SK-N-SH (cell line): ENCODE data around the gene AXIN2. TPM values are rescaled to one million over a fixed set of nuclear protein-coding genes. Genes with fewer than 3 reads are reported as not detected.
"Not testable (repeated sequence)": the region's sequence is repeated elsewhere in the genome, so short reads cannot be mapped to it uniquely, and the experiment has no call there.

Experiments used
- CTCF ChIA-PET: fragments of 300-600, 350-600 bp; formaldehyde crosslinking; extraction: SDS; loops from one replicate; lab custom pipeline; 2021; lab: Yijun Ruan, JAX
- POLR2A ChIA-PET: fragments of 350-600 bp; sonication (Branson Sonifier 250); formaldehyde crosslinking; extraction: SDS; loops from one replicate; lab custom pipeline; 2020; ENCODE audit warnings: antibody characterized with exemption, inconsistent platforms; lab: Yijun Ruan, JAX
- DNase-seq: peaks from one replicate; pipeline ENCODE4 v3.0.0; 2012
- H2AFZ ChIP-seq: fragments of 200-600 bp; sonication (generic); 2 replicates; pipeline ENCODE4 v1.8.1; 2016; ENCODE audit warnings: antibody characterized with exemption, mild to moderate bottlenecking, low read depth
- H3F3A ChIP-seq: fragments of 200-600 bp; sonication (generic); replicated peaks from 2 replicates; pipeline ENCODE3; 2016; ENCODE audit warnings: antibody characterized with exemption, mild to moderate bottlenecking; ENCODE audit not compliant: insufficient read depth
- H3K27ac ChIP-seq, 2 experiments: fragments of 200-500 bp in 1 of 2; fragments of 200-600 bp in 1 of 2; sonication (Bioruptor generic) in 1 of 2; sonication (generic), shearing (Covaris generic) in 1 of 2; 2 replicates each; pipeline versions ENCODE4 v1.5.1 to v1.6.1; 2014 to 2016; ENCODE audit warnings: low read depth in 2 of 2, inconsistent platforms in 1 of 2, low read length in 1 of 2, mild to moderate bottlenecking in 1 of 2, mixed read lengths in 1 of 2
- H3K27me3 ChIP-seq: fragments of 200-600 bp; sonication (generic), shearing (Covaris generic); 2 replicates; pipeline ENCODE4 v1.6.1; 2016; ENCODE audit warnings: mixed run types; ENCODE audit not compliant: insufficient read depth
- H3K36me3 ChIP-seq, 2 experiments: fragments of 200-500 bp in 1 of 2; fragments of 200-600 bp in 1 of 2; sonication (Bioruptor generic) in 1 of 2; sonication (generic) in 1 of 2; replicated peaks in 1 of 2; 2 replicates each; pipeline versions ENCODE3 to v1.5.1; 2014 to 2016; ENCODE audit warnings: low read length in 1 of 2, mild to moderate bottlenecking in 1 of 2; ENCODE audit not compliant: insufficient read depth in 2 of 2, control insufficient read depth in 1 of 2
- H3K4me1 ChIP-seq, 2 experiments: fragments of 200-500 bp in 1 of 2; fragments of 200-600 bp in 1 of 2; sonication (Bioruptor generic) in 1 of 2; sonication (generic), shearing (Covaris generic) in 1 of 2; 2 replicates each; pipeline versions ENCODE4 v1.5.1 to v1.6.1; 2014 to 2016; ENCODE audit warnings: low read depth in 1 of 2, low read length in 1 of 2, mixed run types in 1 of 2; ENCODE audit not compliant: insufficient read depth in 2 of 2, control insufficient read depth in 1 of 2
- H3K4me2 ChIP-seq: fragments of 200-600 bp; sonication (generic), shearing (Covaris generic); 2 replicates; pipeline ENCODE4 v1.6.1; 2017; ENCODE audit warnings: mixed run types
- H3K4me3 ChIP-seq, 2 experiments: fragments of 200-500 bp in 1 of 2; fragments of 200-600 bp in 1 of 2; sonication (Bioruptor generic) in 1 of 2; sonication (generic), shearing (Covaris generic) in 1 of 2; 2 replicates each; pipeline versions ENCODE4 v1.5.1 to v1.8.1; 2014 to 2016; ENCODE audit warnings: low read depth in 2 of 2, inconsistent platforms in 1 of 2, low read length in 1 of 2, mild to moderate bottlenecking in 1 of 2, mixed read lengths in 1 of 2, moderate library complexity in 1 of 2
- H3K79me2 ChIP-seq: fragments of 200-600 bp; sonication (generic); 2 replicates; pipeline ENCODE4 v1.8.1; 2017; ENCODE audit warnings: mild to moderate bottlenecking; ENCODE audit not compliant: insufficient read depth
- H3K9ac ChIP-seq: fragments of 200-600 bp; sonication (generic); 2 replicates; pipeline ENCODE4 v1.6.1; 2017; ENCODE audit warnings: mixed run types
- H3K9me2 ChIP-seq: fragments of 200-600 bp; sonication (generic); 2 replicates; pipeline ENCODE4 v1.6.1; 2017; ENCODE audit warnings: mixed run types
- H3K9me3 ChIP-seq: fragments of 200-600 bp; sonication (generic); 2 replicates; pipeline ENCODE4 v1.6.1; 2017; ENCODE audit warnings: mixed run types, mild to moderate bottlenecking, moderate library complexity
- H4K20me1 ChIP-seq: fragments of 200-600 bp; sonication (generic); 2 replicates; pipeline ENCODE4 v1.6.1; 2017; ENCODE audit warnings: mild to moderate bottlenecking, mixed run types; ENCODE audit not compliant: insufficient read depth
- CHD2 ChIP-seq: fragments of 150-350 bp; IDR thresholded peaks from 2 replicates; pipeline ENCODE4 v1.6.1; 2018; ENCODE audit warnings: low read length; ENCODE audit not compliant: partially characterized antibody
- EP300 ChIP-seq, 2 experiments: IDR thresholded peaks; 2 replicates each; pipeline versions ENCODE4 v1.4.0 to v1.6.1; 2012; ENCODE audit warnings: borderline replicate concordance in 1 of 2, low read depth in 1 of 2, low read length in 1 of 2
- FOXJ3 ChIP-seq: sonication (generic); formaldehyde crosslinking; IDR thresholded peaks from 2 replicates; pipeline ENCODE4 v1.5.1; 2020; ENCODE audit warnings: mild to moderate bottlenecking, missing genetic modification reagents
- FOXM1 ChIP-seq: IDR thresholded peaks from 2 replicates; pipeline ENCODE4 v1.4.0; 2012; ENCODE audit warnings: low read depth, mild to moderate bottlenecking
- SIN3A ChIP-seq: IDR thresholded peaks from 2 replicates; pipeline ENCODE4 v1.6.1; 2012; ENCODE audit warnings: low read depth, mild to moderate bottlenecking, low read length, moderate library complexity, borderline replicate concordance
- SMC3 ChIP-seq: IDR thresholded peaks from 2 replicates; pipeline ENCODE4 v1.6.1; 2012; ENCODE audit warnings: low read depth, low read length, improper control_type of control experiment
- WGBS: methylation state at CpG from one replicate; pipeline ENCODE4 v1.1.6; 2017; ENCODE audit warnings: low lambda C conversion rate; 5-methylcytosine and 5-hydroxymethylcytosine counted together
- polyA plus RNA-seq, 3 experiments: library from polyadenylated mRNA; depleted of rRNA; stranded (reverse); fragments of >200 nt; gene quantifications; 2 replicates each; pipeline ENCODE4 v1.2.3, GENCODE V29; 2012
- TF ChIP-seq, protein P1 (sequence below): IDR thresholded peaks from 2 replicates; pipeline ENCODE4 v1.4.0; 2012; ENCODE audit warnings: low read depth, borderline replicate concordance
- TF ChIP-seq, protein P2 (sequence below): IDR thresholded peaks from 2 replicates; pipeline ENCODE4; 2012
- TF ChIP-seq, protein P3 (sequence below): IDR thresholded peaks from 2 replicates; pipeline ENCODE4 v1.4.0; 2012; ENCODE audit warnings: low read depth
- TF ChIP-seq, protein P4 (sequence below): IDR thresholded peaks from 2 replicates; pipeline ENCODE4 v1.4.0; 2012; ENCODE audit warnings: low read depth, borderline replicate concordance
- TF ChIP-seq, protein P5 (sequence below): fragments of 150-350 bp; IDR thresholded peaks from 2 replicates; pipeline ENCODE4 v1.6.1; 2017; ENCODE audit warnings: antibody characterized with exemption, low read length, low read depth, borderline replicate concordance

Gene AXIN2
- polyA plus RNA-seq, 1 of the 3 experiments (the other 2 are of a cell fraction), result 8.3 TPM

DNA sequence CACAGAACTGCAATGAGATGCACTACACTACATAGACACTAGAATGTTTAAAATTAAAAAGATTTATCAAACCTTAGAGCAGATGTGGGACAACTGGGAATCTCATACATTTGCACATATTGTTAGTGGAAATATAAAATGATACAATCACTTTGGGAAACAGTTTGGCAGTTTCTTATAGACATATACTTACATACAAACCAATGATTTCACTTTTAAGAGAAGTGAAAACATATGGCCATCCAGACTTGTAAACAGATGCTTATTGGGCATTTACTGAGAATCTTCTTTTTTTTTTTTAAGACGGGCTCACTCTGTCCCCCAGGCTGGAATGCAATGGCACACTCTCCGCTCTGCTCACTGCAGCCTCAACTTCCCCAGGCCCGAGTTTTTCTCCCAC lies 50.1 kb downstream of the AXIN2 start (continued):
- TF ChIP-seq, protein P1, sequence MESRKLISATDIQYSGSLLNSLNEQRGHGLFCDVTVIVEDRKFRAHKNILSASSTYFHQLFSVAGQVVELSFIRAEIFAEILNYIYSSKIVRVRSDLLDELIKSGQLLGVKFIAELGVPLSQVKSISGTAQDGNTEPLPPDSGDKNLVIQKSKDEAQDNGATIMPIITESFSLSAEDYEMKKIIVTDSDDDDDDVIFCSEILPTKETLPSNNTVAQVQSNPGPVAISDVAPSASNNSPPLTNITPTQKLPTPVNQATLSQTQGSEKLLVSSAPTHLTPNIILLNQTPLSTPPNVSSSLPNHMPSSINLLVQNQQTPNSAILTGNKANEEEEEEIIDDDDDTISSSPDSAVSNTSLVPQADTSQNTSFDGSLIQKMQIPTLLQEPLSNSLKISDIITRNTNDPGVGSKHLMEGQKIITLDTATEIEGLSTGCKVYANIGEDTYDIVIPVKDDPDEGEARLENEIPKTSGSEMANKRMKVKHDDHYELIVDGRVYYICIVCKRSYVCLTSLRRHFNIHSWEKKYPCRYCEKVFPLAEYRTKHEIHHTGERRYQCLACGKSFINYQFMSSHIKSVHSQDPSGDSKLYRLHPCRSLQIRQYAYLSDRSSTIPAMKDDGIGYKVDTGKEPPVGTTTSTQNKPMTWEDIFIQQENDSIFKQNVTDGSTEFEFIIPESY, result no peak
- TF ChIP-seq CHD2, result no peak
- TF ChIP-seq, protein P2, sequence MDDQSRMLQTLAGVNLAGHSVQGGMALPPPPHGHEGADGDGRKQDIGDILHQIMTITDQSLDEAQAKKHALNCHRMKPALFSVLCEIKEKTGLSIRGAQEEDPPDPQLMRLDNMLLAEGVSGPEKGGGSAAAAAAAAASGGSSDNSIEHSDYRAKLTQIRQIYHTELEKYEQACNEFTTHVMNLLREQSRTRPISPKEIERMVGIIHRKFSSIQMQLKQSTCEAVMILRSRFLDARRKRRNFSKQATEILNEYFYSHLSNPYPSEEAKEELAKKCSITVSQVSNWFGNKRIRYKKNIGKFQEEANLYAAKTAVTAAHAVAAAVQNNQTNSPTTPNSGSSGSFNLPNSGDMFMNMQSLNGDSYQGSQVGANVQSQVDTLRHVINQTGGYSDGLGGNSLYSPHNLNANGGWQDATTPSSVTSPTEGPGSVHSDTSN, result no peak
- no peak for TF ChIP-seq SMC3
- TF ChIP-seq, protein P3, sequence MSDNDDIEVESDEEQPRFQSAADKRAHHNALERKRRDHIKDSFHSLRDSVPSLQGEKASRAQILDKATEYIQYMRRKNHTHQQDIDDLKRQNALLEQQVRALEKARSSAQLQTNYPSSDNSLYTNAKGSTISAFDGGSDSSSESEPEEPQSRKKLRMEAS, result no peak
- TF ChIP-seq, protein P4, sequence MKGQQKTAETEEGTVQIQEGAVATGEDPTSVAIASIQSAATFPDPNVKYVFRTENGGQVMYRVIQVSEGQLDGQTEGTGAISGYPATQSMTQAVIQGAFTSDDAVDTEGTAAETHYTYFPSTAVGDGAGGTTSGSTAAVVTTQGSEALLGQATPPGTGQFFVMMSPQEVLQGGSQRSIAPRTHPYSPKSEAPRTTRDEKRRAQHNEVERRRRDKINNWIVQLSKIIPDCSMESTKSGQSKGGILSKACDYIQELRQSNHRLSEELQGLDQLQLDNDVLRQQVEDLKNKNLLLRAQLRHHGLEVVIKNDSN, result no peak

DNA sequence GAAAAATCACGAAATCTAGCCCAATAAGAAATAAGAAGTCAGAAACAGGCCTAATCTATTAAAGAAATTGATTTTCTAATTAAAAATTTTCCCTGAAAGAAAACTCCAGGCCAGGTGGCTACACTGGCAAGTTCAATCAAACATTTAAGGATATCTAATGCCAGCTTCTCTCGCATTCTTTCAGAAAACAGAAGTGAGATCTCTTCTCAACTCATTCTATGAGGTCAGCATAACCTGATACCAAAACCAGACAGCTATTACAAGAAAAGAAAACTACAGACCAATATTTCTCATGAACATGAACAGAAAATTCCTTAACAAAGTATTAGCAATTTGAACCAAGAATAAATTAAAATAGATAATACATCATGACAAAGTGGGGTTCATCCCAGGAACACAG lies 52.4 kb downstream of the AXIN2 start:
- WGBS, result 22% methylated on average over 2 of the region's 2 CpGs
- Histone ChIP-seq H3K4me1 (no peaks in the 10 kb centered on the region), H3K9me2 (no peaks in the 10 kb centered on the region), H3F3A (no peaks in the 10 kb centered on the region), H3K27me3 (no peaks in the 10 kb centered on the region), H3K36me3 (no peaks in the 10 kb centered on the region), H3K79me2 (no peaks in the 10 kb centered on the region), H3K27ac (no peak overlapping the region), H4K20me1 (no peaks in the 10 kb centered on the region), H3K9me3 (0 out of 2 replicates have a peak, but pooled peaks cover 3% of the 10 kb centered on the region), H3K4me2 (no peak overlapping the region), H3K4me3 (no peak overlapping the region), H2AFZ (no peak overlapping the region), H3K9ac (no peak overlapping the region)
- no peak for DNase-seq
- ChIA-PET CTCF (interaction anchor here (1.1 kb wide), 1 partner anchor 90 kb away, joined by 3 read pairs; no protein-coding TSS in a partner anchor), POLR2A (no interaction called here)
- TF ChIP-seq SIN3A (no peak), FOXJ3 (CRISPR knock-in tag) (no peak), CHD2 (no peak), FOXM1 (no peak), EP300 (IDR thresholded peaks at IDR 0.05; ENCODE audit: borderline replicate concordance in 1 of 2, low read depth in 1 of 2, low read length in 1 of 2) (no peak)
- TF ChIP-seq, protein P5, sequence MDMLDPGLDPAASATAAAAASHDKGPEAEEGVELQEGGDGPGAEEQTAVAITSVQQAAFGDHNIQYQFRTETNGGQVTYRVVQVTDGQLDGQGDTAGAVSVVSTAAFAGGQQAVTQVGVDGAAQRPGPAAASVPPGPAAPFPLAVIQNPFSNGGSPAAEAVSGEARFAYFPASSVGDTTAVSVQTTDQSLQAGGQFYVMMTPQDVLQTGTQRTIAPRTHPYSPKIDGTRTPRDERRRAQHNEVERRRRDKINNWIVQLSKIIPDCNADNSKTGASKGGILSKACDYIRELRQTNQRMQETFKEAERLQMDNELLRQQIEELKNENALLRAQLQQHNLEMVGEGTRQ, result no peak

DNA sequence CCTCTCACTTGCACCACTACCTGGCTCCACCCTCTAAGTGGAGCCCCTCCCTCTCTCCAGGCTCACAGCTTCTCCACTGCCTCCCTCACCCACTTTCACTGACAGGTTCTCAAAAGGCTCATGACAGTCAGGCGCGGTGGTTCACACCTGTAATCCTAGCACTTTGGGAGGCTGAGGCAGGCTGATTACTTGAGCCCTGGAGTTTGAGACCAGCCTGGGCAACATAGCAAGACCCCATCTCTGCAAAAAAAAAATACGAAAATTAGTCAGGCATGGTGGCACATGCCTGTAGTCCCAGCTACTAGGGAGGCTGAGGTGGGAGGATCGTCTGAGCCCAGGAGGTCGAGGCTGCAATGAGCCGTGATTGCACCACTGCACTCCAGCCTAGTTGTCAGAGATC lies 56.8 kb downstream of the AXIN2 start:
- H2AFZ ChIP-seq, H3K4me2 ChIP-seq, H3K4me1 ChIP-seq, DNase-seq, H3K9me3 ChIP-seq, H3K27me3 ChIP-seq, H3K4me3 ChIP-seq, H3K36me3 ChIP-seq, H3K27ac ChIP-seq, POLR2A ChIA-PET, H3F3A ChIP-seq, H3K9me2 ChIP-seq, H4K20me1 ChIP-seq, H3K9ac ChIP-seq, CTCF ChIA-PET, H3K79me2 ChIP-seq: not testable (repeated sequence)
- WGBS, result 62% methylated on average over 6 of the region's 6 CpGs
